HG02588 (cell line): ENCODE measurements around the gene COA4.
"Not testable (repeated sequence)": the region's sequence is repeated elsewhere in the genome, so short reads cannot be mapped to it uniquely, and the experiment has no call there.

ENCODE experiments used
- ATAC-seq: cut with Tn5 transposase; IDR thresholded peaks from one replicate; pipeline ENCODE4 v1.9.1; 2021; ENCODE audit warnings: mild to moderate bottlenecking, moderate library complexity; ENCODE audit not compliant: unreplicated experiment

Gene COA4

GRCh38 chr11:73876424-73877310, at the start of gene COA4, which contains the start of gene PAAF1:
Gene COA4 (minus strand): TSS chr11:73876846. CDS start chr11:73873378, 3,468 bp downstream.
Gene PAAF1 (plus strand): TSS chr11:73876999. CDS start chr11:73877022, 23 bp downstream.
- ATAC-seq, result peak; percentile 95

GRCh38 chr11:73921180-73921579, 44.5 kb upstream of the COA4 start:
- no peak for ATAC-seq

- no peak for ATAC-seq
Measured at GRCh38 chr11:73916435-73916834, 39.8 kb upstream of the COA4 start.

- no peak for ATAC-seq
Measured at GRCh38 chr11:73914284-73914683, 37.6 kb upstream of the COA4 start.

GRCh38 chr11:73913472-73913871, 36.8 kb upstream of the COA4 start:
- ATAC-seq, result no peak

GRCh38 chr11:73912026-73912425, 35.4 kb upstream of the COA4 start:
- ATAC-seq, result no peak

- no peak for ATAC-seq
Measured at GRCh38 chr11:73907191-73907590, 30.5 kb upstream of the COA4 start.

- no peak for ATAC-seq
Measured at GRCh38 chr11:73902303-73902702, 25.7 kb upstream of the COA4 start.

- no peak for ATAC-seq
Measured at GRCh38 chr11:73894725-73895335, 18.2 kb upstream of the COA4 start.

- no peak for ATAC-seq
Measured at GRCh38 chr11:73893041-73893440, 16.4 kb upstream of the COA4 start.

GRCh38 chr11:73889536-73889935, 12.9 kb upstream of the COA4 start:
- no peak for ATAC-seq

- no peak for ATAC-seq
Measured at GRCh38 chr11:73889019-73889418, 12.4 kb upstream of the COA4 start.

GRCh38 chr11:73888244-73888643, 11.6 kb upstream of the COA4 start:
- ATAC-seq, result no peak

- no peak for ATAC-seq
Measured at GRCh38 chr11:73883856-73884255, 7.2 kb upstream of the COA4 start.

- not testable (repeated sequence) for ATAC-seq
Measured at GRCh38 chr11:73880449-73880848, 3.8 kb upstream of the COA4 start.

GRCh38 chr11:73878771-73879170, 2.1 kb upstream of the COA4 start:
- ATAC-seq, result no peak

GRCh38 chr11:73875840-73876239, 806 bp downstream of the COA4 start:
- no peak for ATAC-seq

GRCh38 chr11:73875380-73875779, 1.3 kb downstream of the COA4 start:
- no peak for ATAC-seq

- ATAC-seq, result no peak
Measured at GRCh38 chr11:73872749-73873357, 3.8 kb downstream of the COA4 start.

GRCh38 chr11:73870261-73870660, 6.4 kb downstream of the COA4 start:
- ATAC-seq, result no peak

GRCh38 chr11:73869332-73869949, 7.2 kb downstream of the COA4 start:
- no peak for ATAC-seq
